ENCODE data around the gene GNRH2.

DNA sequence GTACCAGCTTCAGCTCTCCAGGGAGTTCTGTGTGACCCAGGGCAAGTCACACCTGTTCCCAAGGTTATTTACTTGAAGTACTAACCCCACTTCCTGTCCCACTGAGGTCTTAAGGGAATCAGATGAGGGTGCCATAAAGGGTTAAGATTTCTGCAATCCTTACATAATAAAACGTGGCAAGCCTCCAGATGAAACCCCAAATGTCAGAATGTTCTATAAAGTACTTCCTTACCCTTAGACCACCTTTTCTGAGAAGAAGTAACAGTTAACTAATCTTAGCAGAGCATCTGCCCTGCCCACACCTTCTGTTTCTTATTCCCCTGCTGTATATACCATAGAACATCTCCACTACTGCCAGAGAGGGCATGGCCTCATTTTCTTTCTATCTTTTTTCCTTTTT is 47.1 kb downstream of the GNRH2 start:
- TF ChIP-seq, protein P1, sequence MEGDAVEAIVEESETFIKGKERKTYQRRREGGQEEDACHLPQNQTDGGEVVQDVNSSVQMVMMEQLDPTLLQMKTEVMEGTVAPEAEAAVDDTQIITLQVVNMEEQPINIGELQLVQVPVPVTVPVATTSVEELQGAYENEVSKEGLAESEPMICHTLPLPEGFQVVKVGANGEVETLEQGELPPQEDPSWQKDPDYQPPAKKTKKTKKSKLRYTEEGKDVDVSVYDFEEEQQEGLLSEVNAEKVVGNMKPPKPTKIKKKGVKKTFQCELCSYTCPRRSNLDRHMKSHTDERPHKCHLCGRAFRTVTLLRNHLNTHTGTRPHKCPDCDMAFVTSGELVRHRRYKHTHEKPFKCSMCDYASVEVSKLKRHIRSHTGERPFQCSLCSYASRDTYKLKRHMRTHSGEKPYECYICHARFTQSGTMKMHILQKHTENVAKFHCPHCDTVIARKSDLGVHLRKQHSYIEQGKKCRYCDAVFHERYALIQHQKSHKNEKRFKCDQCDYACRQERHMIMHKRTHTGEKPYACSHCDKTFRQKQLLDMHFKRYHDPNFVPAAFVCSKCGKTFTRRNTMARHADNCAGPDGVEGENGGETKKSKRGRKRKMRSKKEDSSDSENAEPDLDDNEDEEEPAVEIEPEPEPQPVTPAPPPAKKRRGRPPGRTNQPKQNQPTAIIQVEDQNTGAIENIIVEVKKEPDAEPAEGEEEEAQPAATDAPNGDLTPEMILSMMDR (IDR thresholded peaks at IDR 0.05; ENCODE audit: control extremely low read depth in 1 of 3, insufficient read depth in 1 of 3, low read depth in 1 of 3, low read length in 3 of 3): no peak
- TF ChIP-seq SIX5 (IDR thresholded peaks at IDR 0.05; ENCODE audit: low read depth, low read length) (no peak), RAD21 (IDR thresholded peaks at IDR 0.05 in 1 of 2, conservative IDR thresholded peaks at IDR 0.05 in 1 of 2; ENCODE audit: low read depth in 2 of 2, low read length in 2 of 2) (no peak), SRF (IDR thresholded peaks at IDR 0.05; ENCODE audit: low read depth, low read length) (no peak), POLR2AphosphoS5 (IDR thresholded peaks at IDR 0.05; ENCODE audit: low read depth, low read length) (no peak), POLR2A (IDR thresholded peaks at IDR 0.05; ENCODE audit: control extremely low read depth in 1 of 2, low read depth in 2 of 2, low read length in 2 of 2) (no peak), ZNF274 (IDR thresholded peaks at IDR 0.05; ENCODE audit: borderline replicate concordance, extremely low read depth, low read length) (no peak), CTBP2 (IDR thresholded peaks at IDR 0.05; ENCODE audit: borderline replicate concordance, insufficient read depth, insufficient read length, low read length) (no peak), HDAC2 (IDR thresholded peaks at IDR 0.05; ENCODE audit: borderline replicate concordance in 1 of 2, low read depth in 2 of 2, low read length in 2 of 2) (no peak), CREB1 (IDR thresholded peaks at IDR 0.05) (no peak), EZH2 (IDR thresholded peaks at IDR 0.05; ENCODE audit: low read depth, low read length, severe bottlenecking) (no peak), CHD1 (IDR thresholded peaks at IDR 0.05; ENCODE audit: low read depth, low read length) (no peak), NRF1 (IDR thresholded peaks at IDR 0.05; ENCODE audit: low read depth, low read length) (no peak)
- TF ChIP-seq, protein P2, sequence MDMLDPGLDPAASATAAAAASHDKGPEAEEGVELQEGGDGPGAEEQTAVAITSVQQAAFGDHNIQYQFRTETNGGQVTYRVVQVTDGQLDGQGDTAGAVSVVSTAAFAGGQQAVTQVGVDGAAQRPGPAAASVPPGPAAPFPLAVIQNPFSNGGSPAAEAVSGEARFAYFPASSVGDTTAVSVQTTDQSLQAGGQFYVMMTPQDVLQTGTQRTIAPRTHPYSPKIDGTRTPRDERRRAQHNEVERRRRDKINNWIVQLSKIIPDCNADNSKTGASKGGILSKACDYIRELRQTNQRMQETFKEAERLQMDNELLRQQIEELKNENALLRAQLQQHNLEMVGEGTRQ (IDR thresholded peaks at IDR 0.05; ENCODE audit: low read length): no peak

All from H1 (cell line).